BJ (cell line): Measurements from ENCODE around the gene FGF1. TPM values are rescaled to one million over a fixed set of nuclear protein-coding genes. Genes with fewer than 3 reads are reported as not detected.
A peak's percentile ranks its signal among the peaks of the same experiment; 100 is the strongest.

Experiments
- CTCF ChIA-PET: fragments of 350-600 bp; formaldehyde crosslinking; extraction: SDS; loops from one replicate; lab custom pipeline; 2021; ENCODE audit warnings: antibody characterized with exemption, inconsistent platforms; lab: Yijun Ruan, JAX
- POLR2A ChIA-PET: fragments of 300-600 bp; sonication (Branson Sonifier 250); formaldehyde crosslinking; extraction: SDS; loops from one replicate; lab custom pipeline; 2021; ENCODE audit warnings: antibody characterized with exemption; lab: Charles Lee
- DNase-seq: peaks from one replicate; pipeline ENCODE4 v3.0.0-alpha.2; 2011; ENCODE audit warnings: low read depth
- H3K27me3 ChIP-seq: 2 replicates; pipeline ENCODE4 v1.6.0; 2011; ENCODE audit warnings: low read length; ENCODE audit not compliant: control insufficient read depth, insufficient read depth
- H3K36me3 ChIP-seq: 2 replicates; pipeline ENCODE4 v1.5.1; 2011; ENCODE audit warnings: low read length; ENCODE audit not compliant: control insufficient read depth, insufficient read depth
- H3K4me3 ChIP-seq: 2 replicates; pipeline ENCODE4 v1.5.1; 2011; ENCODE audit warnings: low read depth, mild to moderate bottlenecking, control low read depth, low read length
- CTCF ChIP-seq: IDR thresholded peaks from 2 replicates; pipeline ENCODE4 v1.5.1; 2011; ENCODE audit warnings: low read depth, mild to moderate bottlenecking, control low read depth, inconsistent platforms, low read length, moderate library complexity; ENCODE audit not compliant: insufficient read depth
- polyA plus RNA-seq: library from polyadenylated mRNA; depleted of rRNA; stranded (reverse); fragments of >200 nt; gene quantifications from 2 replicates; pipeline ENCODE4 v1.2.3, GENCODE V29; 2011

Gene FGF1
- polyA plus RNA-seq, 1 experiment = 14.8 TPM

- H3K36me3 ChIP-seq = no peaks in the 10 kb centered on the region
- ChIA-PET POLR2A (no interaction called here), CTCF (interaction anchor here (0.6 to 6.4 kb wide), 7 partner anchors 12 to 209 kb away, joined by 3 to 44 read pairs (median 6); no protein-coding TSS in a partner anchor)
- no peak for TF ChIP-seq CTCF
- H3K4me3 ChIP-seq = no peak overlapping the region
- peak; percentile 51 for DNase-seq
- no peaks in the 10 kb centered on the region for H3K27me3 ChIP-seq
These were observed 14.1 kb downstream of the FGF1 start for GRCh38 chr5:142671801-142672200.

GRCh38 chr5:142671266-142671665, 14.6 kb downstream of the FGF1 start:
- H3K4me3 ChIP-seq = no peak overlapping the region
- H3K36me3 ChIP-seq = no peaks in the 10 kb centered on the region
- POLR2A ChIA-PET = interaction anchor here (0.5 kb wide), 1 partner anchor 346 kb away, joined by 14 read pairs; the partner anchor contains the start of gene SPRY4
- no peak for DNase-seq
- no peak for TF ChIP-seq CTCF
- CTCF ChIA-PET = interaction anchor here (0.6 to 6.4 kb wide), 7 partner anchors 12 to 210 kb away, joined by 3 to 44 read pairs (median 6); no protein-coding TSS in a partner anchor
- H3K27me3 ChIP-seq = no peaks in the 10 kb centered on the region

- no peak for DNase-seq
- TF ChIP-seq CTCF = no peak
- no peak overlapping the region for H3K4me3 ChIP-seq
- no peaks in the 10 kb centered on the region for H3K27me3 ChIP-seq
- ChIA-PET CTCF (interaction anchor here (0.7 to 6.4 kb wide), 6 partner anchors 11 to 210 kb away, joined by 3 to 44 read pairs (median 8); no protein-coding TSS in a partner anchor), POLR2A (interaction anchor here (0.5 to 0.6 kb wide), 3 partner anchors 26 to 346 kb away, joined by 3 to 14 read pairs (median 3); partner anchors contain the start of gene SPRY4)
- no peaks in the 10 kb centered on the region for H3K36me3 ChIP-seq
These were observed 15.1 kb downstream of the FGF1 start for GRCh38 chr5:142670804-142671203.

GRCh38 chr5:142669477-142669876, 16.4 kb downstream of the FGF1 start:
- Histone ChIP-seq H3K36me3 (no peaks in the 10 kb centered on the region), H3K4me3 (no peak overlapping the region), H3K27me3 (no peaks in the 10 kb centered on the region)
- TF ChIP-seq CTCF = no peak
- DNase-seq = no peak
- ChIA-PET CTCF (interaction anchor here (1.2 to 6.4 kb wide), 6 partner anchors 10 to 43 kb away, joined by 4 to 44 read pairs (median 6); no protein-coding TSS in a partner anchor), POLR2A (no interaction called here)

GRCh38 chr5:142668336-142668735, 17.6 kb downstream of the FGF1 start:
- POLR2A ChIA-PET = no interaction called here
- CTCF ChIA-PET = interaction anchor here (1.0 to 6.4 kb wide), 8 partner anchors 12 to 220 kb away, joined by 3 to 44 read pairs (median 4); no protein-coding TSS in a partner anchor
- H3K27me3 ChIP-seq = no peaks in the 10 kb centered on the region

More at GRCh38 chr5:142668336-142668735, 17.6 kb downstream of the FGF1 start:
- Histone ChIP-seq H3K36me3 (no peaks in the 10 kb centered on the region), H3K4me3 (no peak overlapping the region)
- DNase-seq = no peak
- TF ChIP-seq CTCF = no peak
